GM12873 (cell line): ENCODE data around the gene TM4SF20.

Experiments
- CTCF ChIP-seq: IDR thresholded peaks from 2 replicates; pipeline ENCODE4 v1.5.1; 2012; ENCODE audit warnings: low read depth, mild to moderate bottlenecking, moderate library complexity, low read length, control low read depth; ENCODE audit not compliant: insufficient read depth; ENCODE audit errors: missing control alignments

The TM4SF20 gene

GRCh38 chr2:227360351-227360750, 18.8 kb downstream of the TM4SF20 start:
- no peak for TF ChIP-seq CTCF

- TF ChIP-seq CTCF = no peak
Observed at GRCh38 chr2:227351639-227352038, 27.5 kb downstream of the TM4SF20 start.

GRCh38 chr2:227349989-227350612, 29.0 kb downstream of the TM4SF20 start:
- no peak for TF ChIP-seq CTCF

- TF ChIP-seq CTCF = no peak
Observed at GRCh38 chr2:227348324-227348723, 30.8 kb downstream of the TM4SF20 start.

GRCh38 chr2:227347117-227347516, 32.0 kb downstream of the TM4SF20 start:
- no peak for TF ChIP-seq CTCF

- no peak for TF ChIP-seq CTCF
Observed at GRCh38 chr2:227344231-227344630, 34.9 kb downstream of the TM4SF20 start.

- no peak for TF ChIP-seq CTCF
Observed at GRCh38 chr2:227341553-227341952, 37.6 kb downstream of the TM4SF20 start.

- no peak for TF ChIP-seq CTCF
Observed at GRCh38 chr2:227340106-227340505, 39.0 kb downstream of the TM4SF20 start.
